Measurements from ENCODE around the gene HOXC9.

Gene HOXC9

DNA sequence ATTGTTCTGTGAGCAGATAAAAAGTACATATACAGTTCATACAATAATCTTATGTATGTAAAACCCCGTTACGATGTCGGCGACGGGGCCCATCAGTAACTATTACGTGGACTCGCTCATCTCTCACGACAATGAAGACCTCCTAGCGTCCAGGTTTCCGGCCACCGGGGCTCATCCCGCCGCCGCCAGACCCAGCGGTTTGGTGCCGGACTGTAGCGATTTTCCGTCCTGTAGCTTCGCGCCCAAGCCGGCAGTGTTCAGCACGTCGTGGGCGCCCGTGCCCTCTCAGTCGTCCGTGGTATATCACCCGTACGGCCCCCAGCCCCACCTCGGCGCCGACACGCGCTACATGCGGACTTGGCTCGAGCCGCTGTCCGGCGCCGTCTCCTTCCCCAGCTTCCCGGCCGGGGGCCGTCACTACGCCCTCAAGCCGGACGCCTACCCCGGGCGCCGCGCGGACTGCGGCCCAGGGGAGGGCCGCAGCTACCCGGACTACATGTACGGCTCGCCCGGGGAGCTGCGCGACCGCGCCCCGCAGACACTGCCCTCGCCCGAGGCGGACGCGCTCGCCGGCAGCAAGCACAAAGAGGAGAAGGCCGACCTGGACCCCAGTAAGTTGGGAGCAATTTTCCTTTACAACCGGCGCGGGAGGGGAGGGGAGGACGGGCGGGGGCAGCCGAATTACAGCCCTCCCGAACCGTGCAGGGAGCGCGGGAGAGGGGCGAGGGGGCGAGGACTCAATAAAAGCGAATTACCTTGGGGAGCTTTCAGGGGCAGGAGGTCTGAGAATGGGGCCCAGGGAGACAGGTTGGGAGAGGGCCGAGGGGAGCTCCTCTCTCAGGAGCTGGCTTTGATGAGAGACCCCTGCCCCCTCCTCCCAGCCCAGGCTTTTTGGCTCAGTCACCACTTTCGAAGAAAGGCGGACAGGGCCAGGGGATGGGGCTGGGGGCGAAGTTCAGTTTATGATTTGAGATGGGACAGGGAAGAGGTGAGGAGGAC lies at the start of gene HOXC9:
Gene HOXC9 (plus strand): TSS at position 46 of the 999 bp plus-strand sequence. CDS start 28 bp downstream, at position 74.
- no peak for DNase-seq (ENCODE audit: low read depth in 2 of 2)

DNA sequence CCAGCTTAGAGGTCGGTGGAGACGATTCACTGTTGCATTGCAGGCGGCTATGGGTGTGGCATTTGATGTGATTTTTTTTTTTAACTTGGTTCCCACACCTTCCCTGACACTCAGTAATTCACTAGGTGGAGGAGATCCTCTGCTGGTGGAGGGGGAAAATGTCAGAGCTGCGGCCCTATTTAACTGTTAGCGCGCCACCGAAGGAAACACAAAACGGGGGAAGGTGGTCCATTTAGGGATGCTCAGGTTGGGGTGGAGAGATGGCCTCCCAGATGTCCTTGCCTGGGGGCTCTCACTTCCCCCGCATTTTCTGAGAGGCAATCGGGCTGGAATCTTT lies 49.6 kb upstream of the HOXC9 start:
- DNase-seq (ENCODE audit: low read depth in 2 of 2) = no peak

DNA sequence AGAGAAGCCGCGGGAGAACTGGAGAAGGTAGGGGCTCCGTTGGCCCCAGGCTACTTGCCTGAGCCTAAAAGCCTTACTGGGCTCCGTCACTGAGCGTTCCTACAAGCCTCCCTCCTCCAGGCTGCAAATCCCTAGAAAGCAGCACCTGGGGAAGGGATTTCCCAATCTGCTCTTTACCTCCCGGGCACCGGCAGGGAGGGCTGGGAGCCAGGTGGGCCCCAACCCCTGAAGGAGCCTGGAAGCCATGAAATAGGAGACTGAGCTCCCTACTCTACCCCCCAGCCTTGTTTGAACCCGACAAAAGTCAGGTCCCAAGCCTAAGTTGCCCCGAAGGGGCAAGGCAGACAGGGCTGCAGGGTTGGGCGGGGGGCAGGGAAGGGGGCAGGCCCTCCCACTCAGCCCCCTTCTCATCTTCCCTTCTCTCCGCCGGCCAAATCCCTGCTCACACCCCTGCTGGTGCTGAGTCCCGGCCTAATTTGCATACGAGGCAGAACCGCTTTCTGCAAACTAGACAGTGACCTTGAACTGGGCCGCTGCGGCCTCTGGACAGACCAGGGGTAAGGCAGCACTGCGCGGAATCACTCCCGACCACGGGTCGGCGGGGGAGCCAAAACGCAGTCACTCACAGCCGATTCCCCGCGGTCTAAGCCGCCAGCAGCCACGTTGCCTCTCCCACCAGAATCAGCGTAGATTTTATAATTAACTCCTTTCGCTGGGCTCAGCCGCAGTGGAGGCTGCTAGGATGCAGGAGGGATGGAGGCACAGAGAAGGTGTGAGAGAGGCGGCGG lies 49.0 kb upstream of the HOXC9 start:
- no peak for DNase-seq (ENCODE audit: low read depth in 2 of 2)

DNA sequence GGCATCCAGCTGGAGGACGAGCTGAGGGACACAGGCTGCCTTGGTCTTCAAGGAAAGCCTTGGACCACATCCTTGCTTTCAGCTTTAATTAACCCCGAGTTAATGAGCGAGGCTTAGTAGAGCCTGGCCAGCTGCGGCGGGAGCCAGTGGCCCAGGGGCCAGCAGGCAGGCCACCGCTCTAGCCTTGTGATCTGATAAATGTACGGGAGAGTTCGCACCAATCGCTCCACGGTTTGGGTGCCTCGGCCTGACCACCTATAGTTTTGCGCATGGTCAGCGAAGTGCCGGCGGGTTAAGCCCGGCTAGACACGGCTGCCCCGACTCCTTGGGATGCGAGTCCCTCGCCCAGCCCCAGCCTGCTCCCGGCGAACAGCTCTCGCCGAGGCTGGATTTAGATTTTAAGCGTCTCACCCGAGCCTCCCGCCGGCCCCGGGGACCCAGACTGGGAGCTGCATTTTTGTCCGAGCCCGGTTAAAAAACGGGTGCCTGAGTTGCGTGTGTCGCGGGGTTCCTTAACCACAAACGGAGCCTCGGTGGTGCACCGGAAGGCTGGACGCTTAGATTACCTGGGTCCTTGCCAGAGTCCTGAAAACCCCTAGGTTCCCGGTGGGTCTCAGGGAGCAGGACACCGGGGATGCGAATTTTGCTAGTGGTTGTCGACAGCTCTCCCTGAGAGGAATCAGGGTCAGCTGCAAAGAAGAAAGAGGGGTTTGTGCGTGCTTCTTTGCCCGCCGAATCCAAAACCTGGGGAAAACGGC lies 48.2 kb upstream of the HOXC9 start:
- DNase-seq (ENCODE audit: low read depth in 2 of 2) = no peak

DNA sequence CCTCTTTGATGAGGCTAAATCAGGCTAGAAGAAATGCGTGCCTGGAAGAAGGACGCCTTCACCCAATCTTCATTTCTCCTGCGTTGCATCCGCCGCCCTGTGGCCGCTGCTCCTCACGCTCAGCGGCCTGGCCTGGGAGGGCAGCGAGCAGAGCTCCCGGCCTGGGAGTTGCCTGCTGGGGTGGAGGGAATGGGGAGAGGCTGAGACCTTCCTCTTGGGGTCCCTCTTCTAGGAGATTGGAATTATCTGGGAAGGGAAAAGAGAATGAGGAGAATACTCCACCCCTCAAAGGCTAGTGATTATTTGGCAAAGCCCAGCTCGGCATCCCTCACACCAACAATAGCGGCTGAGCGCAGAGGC lies 47.6 kb upstream of the HOXC9 start:
- DNase-seq (ENCODE audit: low read depth in 2 of 2) = no peak

DNA sequence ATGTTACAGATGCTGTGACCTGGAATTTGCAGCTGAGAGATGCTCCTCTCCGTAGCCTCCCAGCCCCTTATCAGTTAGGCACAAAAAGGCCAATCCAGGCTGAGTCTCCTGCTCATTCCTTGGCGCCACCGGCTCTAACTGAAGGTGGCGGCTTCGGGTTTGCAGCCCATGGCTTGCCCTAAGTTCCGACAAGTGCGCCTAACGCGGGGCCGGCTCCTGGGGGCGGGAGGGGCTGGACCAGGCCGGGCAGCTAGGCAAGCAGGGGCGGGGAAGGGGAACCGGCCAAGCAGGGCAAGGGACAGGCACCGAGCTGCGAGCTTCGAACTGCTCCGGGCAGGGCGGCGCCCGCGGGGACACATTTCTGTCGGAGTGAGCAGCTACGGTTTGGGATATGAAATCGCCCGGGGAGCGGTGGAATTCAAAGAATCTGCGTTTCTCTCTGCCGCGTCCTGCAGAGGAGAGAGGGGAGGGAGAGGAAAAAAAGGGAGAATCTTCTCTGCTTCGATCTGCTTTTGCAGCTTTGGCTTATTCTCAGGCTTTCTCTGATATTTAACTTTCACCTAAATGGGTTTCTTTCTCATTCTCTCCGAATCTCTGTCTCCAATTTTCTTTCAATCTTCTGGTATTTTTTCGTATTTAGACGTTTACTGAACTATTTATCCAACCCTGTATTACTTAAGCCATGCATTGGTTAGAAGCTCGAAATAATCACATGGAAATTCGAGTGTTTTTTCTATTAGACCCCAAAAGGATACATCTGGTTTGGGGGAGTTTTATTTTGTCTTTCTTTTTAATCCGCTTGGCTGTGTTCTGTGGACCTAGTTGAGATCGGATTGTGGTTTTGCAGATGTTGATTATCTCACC lies 46.9 kb upstream of the HOXC9 start:
- no peak for DNase-seq (ENCODE audit: low read depth in 2 of 2)

DNA sequence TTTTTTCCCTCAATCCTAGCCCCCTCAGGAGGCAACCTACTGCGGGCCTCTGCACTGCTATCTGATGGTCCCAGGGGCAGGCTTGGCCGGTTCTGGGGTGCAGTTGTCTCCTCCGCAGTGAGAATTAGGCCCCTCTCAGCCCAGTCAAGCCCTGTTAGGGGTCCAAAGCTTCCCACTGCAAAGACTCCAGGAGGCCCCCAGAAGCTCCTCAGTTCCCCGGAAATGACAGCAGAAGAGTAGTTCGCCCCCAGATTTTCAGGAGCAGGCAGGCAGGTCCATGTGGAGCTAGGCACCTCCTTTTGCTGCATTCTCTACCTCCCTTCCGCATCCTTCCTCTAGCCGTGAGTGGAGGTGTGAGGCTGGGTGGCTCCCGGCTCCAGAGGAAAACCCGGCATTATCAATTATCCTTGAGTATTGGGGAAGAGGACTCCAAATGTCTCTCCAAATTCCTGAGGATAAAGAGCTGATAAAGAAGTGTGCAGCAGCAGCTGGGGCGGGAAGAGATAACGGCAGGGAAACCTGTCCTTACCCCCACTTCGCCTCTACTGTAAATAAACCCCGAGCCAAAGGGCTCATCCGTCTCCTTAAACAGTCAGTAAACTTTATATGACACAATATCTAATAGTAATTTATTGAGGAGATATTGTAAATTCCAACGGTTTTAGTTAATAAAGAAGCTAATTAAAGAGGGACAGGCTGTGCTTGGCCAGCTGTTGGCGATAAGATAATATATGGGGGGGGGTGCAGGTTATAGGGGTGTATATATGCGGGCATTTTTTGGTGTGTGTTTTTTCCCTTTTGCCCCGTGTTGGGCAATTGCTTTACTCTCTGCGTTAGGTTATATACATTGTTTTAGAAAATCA lies 45.9 kb upstream of the HOXC9 start:
- no peak for DNase-seq (ENCODE audit: low read depth in 2 of 2)

DNA sequence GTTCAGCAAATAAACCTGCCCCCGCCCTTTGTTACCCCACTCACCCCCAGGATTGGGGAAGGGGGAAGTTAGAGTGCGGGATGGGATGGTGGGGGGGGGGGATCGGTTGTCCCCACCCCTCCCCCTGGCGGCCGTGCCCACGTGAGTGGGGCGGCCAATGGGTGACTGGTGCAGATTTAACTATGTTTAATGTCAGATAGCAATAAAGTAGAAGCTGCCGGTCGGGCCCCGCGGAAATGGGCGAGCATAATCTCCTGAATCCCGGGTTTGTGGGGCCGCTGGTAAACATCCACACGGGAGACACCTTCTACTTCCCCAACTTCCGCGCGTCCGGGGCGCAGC lies 45.3 kb upstream of the HOXC9 start, which contains the start of gene HOXC12:
Gene HOXC12 (plus strand): TSS at position 210 of the 342 bp plus-strand sequence. CDS start 27 bp downstream, at position 237.
- DNase-seq (ENCODE audit: low read depth in 2 of 2) = no peak

DNA sequence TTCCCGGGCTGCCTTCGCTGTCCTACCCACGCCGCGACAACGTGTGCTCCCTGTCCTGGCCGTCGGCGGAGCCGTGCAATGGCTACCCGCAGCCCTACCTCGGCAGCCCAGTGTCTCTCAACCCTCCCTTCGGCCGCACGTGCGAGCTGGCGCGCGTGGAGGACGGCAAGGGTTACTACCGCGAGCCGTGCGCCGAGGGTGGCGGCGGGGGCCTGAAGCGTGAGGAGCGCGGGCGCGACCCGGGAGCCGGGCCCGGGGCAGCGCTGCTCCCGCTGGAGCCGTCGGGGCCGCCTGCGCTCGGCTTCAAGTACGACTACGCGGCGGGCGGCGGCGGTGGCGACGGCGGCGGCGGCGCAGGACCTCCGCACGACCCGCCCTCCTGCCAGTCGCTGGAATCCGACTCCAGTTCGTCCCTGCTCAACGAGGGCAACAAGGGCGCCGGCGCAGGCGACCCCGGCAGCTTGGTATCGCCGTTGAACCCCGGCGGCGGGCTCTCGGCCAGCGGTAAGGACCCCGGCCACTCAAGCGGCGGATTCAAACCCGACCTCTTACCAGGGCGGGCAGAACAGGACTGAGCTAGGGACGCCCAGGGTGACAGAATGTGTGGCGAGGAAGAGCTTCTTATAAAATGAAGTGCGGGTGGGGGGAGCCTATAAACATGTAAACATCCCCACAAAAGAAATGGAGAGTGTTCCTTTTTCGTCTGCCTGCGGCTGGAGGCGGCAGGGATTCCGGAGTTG lies 44.8 kb upstream of the HOXC9 start:
- DNase-seq (ENCODE audit: low read depth in 2 of 2) = no peak

DNA sequence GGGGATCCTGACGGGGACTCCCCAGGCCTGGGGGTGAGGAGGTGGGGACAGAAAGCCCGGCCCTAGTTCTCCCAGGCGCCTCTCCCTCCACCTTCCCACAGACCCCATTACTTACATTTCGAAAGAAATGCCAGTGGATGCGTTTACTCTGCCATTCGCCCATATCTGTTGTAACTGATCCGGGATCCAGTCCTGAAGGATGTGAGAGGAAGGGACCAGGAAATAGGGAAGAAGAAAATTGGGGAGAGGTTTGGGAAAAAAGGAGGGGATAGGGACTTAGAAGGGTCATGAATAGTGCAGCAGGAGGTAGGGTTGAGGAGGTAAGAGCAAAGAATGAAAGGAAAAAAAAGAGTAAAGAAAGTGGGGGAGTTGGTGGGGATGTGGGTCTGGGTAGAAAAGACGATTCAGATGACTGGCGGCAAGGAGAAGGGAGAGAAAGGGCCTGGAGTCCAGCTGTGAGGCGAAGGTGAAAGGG lies 44.1 kb upstream of the HOXC9 start:
- no peak for DNase-seq (ENCODE audit: low read depth in 2 of 2)

DNA sequence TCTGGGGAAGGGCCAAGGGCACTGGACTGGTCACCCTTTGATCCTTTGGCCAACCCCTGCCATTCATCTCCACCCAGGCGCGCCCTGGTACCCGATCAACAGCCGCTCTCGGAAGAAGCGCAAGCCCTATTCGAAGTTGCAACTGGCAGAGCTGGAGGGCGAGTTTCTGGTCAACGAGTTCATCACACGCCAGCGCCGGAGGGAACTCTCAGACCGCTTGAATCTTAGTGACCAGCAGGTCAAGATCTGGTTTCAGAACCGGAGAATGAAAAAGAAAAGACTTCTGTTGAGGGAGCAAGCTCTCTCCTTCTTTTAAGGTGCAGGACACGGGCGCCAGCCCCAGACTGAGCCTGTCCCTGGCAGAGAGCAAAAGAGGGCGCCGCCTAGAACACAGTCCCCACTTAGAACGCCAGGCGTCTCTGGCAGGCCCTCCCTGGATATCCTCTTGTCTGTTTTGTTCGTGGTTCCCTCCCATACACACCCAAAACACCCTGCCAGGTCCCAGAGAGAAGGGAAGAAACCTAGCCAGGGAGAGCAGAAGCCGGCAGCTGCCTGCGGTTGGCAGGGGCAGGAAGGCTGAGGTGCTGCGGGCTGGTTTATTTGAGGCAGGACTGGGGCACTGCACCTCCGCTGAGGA lies 43.6 kb upstream of the HOXC9 start:
- no peak for DNase-seq (ENCODE audit: low read depth in 2 of 2)

DNA sequence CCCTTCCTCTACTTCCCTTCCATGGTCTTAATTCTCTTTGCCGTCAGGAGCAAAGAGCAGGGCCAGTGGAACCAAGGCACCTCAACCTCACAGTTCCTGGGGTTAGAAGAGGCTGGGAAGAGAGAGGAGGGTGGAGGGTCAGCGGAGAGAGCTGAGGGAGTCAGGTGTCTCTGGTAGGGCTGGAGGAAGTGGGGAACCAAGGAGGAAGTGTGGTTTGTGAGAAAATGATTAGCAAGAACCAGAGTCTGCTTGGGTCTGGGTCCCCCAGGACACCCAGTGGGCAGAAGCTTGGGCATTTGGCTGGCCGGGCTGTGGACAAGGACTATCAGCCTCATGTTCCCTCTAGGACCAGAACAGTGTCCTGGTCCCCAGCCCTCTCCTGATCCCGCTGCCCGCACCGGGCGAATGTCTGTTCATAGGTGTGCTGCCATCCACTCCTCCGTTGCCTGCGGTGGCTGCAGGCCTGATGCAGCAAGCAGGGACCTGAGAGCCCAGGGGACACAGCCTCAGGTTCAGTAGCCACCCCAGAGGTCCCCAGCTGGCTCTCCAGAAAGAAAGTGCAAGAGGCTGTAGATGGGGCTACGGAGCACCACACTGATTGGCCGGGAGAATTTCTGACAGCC lies 42.9 kb upstream of the HOXC9 start:
- no peak for DNase-seq (ENCODE audit: low read depth in 2 of 2)

DNA sequence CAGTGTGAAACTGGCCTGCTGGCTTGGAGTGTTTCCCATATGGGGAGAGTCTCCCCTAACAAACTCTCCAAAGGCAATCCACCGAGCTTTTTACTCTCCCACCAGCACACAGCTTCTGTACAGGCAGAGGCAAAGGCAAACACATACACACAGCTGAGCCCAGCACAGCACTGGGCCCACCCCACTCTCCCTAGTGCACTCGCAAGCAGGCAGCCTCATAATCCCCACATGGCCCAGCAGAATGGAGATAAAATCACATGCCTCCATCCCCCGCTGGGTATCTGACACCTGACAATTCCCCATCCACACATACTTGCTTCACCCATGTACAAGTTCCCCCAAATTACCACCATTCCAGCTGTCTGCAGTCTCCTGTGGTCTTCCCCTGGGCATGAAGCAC lies 41.8 kb upstream of the HOXC9 start:
- no peak for DNase-seq (ENCODE audit: low read depth in 2 of 2)

DNA sequence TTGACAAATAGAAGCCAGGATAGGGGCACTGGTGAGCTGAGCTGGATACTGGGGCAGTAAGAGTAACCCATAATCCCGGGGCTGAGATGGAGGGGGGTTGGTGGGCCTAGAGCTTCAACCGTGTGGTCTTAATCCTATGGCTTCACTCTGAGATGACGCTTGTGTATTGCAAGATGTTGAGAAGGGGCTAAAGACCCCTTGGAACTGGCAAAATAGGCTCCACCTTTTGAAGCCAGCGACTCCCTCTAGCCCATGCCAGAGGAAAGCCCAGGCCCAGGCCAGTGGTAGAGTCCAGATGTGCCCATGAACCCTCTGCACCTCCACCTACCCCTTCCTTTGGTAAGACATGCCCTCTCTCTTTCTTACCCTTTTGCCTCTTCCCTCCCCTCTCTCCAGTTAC lies 40.6 kb upstream of the HOXC9 start:
- no peak for DNase-seq (ENCODE audit: low read depth in 2 of 2)

DNA sequence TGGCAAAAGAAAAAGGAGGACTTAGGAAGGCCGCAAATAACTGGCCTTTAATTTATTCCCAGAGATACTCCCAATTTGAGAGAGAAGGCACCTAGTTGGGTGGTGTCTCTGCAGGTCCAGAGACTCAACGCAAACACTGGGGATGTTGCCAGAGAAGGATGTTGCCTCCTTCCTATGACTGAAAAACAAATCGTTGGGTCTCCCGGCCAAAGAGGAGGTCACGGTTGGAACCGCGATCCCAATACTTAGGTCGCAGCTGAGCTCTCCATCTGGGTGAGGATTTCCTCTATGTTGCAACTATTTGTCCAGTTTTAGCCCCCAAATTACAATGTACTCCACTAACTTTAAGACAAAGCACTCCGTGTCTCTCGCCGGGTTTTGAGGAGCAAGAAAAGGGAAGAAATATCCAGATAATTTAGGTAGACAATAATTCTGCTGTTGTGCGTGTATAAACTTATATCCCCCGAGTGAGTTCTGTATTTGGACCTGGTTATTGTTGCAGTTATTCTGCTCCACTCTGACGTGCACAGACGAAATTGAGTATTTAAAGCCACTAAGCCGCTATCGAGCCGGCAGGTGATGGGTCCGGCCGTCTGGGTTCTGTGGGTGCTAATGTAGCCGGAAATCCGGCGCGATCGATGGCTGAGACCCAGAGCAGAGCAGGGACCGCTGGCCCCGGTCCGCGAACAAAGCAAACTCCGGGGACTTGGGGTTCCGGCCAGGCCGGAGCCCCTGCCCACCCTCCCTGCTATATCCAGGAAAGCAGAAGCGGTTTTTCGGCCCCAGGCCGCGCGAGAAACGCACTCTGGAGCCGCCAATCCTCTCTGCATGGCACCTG lies 39.6 kb upstream of the HOXC9 start:
- no peak for DNase-seq (ENCODE audit: low read depth in 2 of 2)

DNA sequence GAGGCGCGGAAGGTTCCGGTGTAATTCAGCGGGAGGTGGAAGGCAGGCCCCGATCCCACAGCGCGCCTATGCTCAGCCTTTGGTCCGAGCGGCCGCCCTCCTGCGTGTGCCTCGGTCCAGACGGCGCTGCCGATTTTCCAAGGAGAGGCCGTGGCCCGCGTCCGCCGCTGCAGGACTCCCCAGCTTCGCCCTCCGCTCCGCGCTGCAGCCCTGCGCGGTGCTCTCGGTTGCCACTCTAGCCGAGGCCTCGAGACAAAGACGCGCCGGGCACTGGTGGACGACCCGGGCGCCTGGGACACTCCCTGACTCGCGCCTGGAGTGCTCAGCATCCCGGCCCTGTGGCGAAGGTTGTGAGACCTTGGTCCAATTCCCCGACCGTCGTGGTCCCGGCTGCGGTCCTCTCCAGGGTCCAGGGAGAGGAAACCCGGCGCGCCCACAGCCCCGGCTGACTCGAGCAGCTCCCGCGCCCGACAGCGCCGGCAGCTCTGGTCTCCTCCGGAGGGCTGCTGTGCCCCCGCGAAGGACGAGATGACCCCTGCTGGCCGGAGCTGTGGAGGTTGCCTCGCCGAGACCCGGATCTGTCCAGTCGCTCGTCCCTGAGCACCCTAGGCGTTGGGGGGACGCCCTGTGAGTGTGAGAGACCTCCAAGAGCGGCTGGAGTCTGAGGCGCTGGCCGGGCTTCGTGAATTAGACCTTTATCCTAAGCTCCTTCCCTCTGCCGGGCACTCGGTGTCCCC lies 38.8 kb upstream of the HOXC9 start:
- DNase-seq (ENCODE audit: low read depth in 2 of 2) = no peak

DNA sequence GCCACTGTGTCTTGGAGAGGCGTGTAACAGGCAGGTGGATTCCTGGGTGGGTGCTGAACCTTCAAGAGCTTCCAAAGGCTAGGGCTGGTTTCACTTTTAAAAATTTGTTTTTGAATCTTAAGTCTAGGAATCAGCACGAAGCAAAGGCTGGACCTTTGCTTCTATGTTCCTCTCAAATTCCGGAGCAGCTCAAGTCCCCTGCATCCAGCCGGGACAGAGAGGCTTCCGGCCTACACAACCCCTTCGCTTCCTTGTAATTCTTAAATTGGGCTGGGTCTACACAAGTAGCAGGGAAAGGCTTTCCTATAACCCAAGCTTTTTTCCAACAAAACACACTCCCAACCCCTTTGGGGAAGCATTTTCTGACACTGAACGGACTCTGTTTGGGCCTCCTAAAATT lies 37.0 kb upstream of the HOXC9 start:
- DNase-seq (ENCODE audit: low read depth in 2 of 2) = no peak

All from stimulated activated CD8-positive, alpha-beta memory T cell treated with anti-CD3 and anti-CD28 coated beads, Interleukin-2, amount 100 ng/mL, for 48 hours (primary cell).